B cell (primary cell): Measurements from ENCODE around the gene RCAN1. TPM values are rescaled to one million over a fixed set of nuclear protein-coding genes. Genes with fewer than 3 reads are reported as not detected.
A peak's percentile ranks its signal among the peaks of the same experiment; 100 is the strongest.

Source experiments
- ATAC-seq: fragments of 200-7000 bp; cut with Tn5 transposase; one replicate; pipeline ENCODE4 v1.10.0; 2021; ENCODE audit warnings: low read depth, mild to moderate bottlenecking, moderate number of reproducible peaks, moderate library complexity
- CTCF ChIA-PET: fragments of 350-600 bp; sonication (Branson Sonifier 250); formaldehyde crosslinking; loops from one replicate; lab custom pipeline; 2021; ENCODE audit warnings: antibody characterized with exemption, inconsistent platforms; lab: Charles Lee
- POLR2A ChIA-PET: fragments of 350-600 bp; sonication (Branson Sonifier 250); formaldehyde crosslinking; loops from one replicate; lab custom pipeline; 2021; ENCODE audit warnings: antibody characterized with exemption; lab: Charles Lee
- DNase-seq: peaks from one replicate; pipeline ENCODE4 v3.0.0; 2013
- H2AFZ ChIP-seq: 2 replicates; pipeline ENCODE4 v1.6.1; 2012; ENCODE audit warnings: mild to moderate bottlenecking, low read depth, low read length; ENCODE audit not compliant: insufficient read depth, poor library complexity, severe bottlenecking
- H3K27ac ChIP-seq, 2 donors: 1 replicate in 1 of 2; 2 replicates in 1 of 2; pipeline ENCODE4 v1.5.1; 2012 to 2013; ENCODE audit warnings: low read length in 2 of 2, mild to moderate bottlenecking in 2 of 2, moderate library complexity in 1 of 2
- H3K27me3 ChIP-seq, 4 experiments: fragments of 200-600 bp in 1 of 4; sonication (generic) in 1 of 4; replicated peaks in 1 of 4; 1 replicate in 2 of 4; 2 replicates in 2 of 4; pipeline versions ENCODE4 v1.6.1 to v1.7.0; 2013 to 2016; ENCODE audit warnings: low read length in 3 of 4, mild to moderate bottlenecking in 2 of 4, mixed read lengths in 1 of 4, moderate library complexity in 1 of 4; ENCODE audit not compliant: insufficient read depth in 4 of 4, control insufficient read depth in 3 of 4; ENCODE audit errors: control extremely low read depth in 1 of 4
- H3K36me3 ChIP-seq, 2 experiments: replicated peaks in 1 of 2; 1 replicate in 1 of 2; 2 replicates in 1 of 2; pipeline versions ENCODE4 v1.6.1 to v1.7.1; 2013; ENCODE audit warnings: low read length in 1 of 2; ENCODE audit not compliant: insufficient read depth in 2 of 2, control insufficient read depth in 1 of 2; ENCODE audit errors: control extremely low read depth in 1 of 2, extremely low read depth in 1 of 2
- H3K4me1 ChIP-seq, 2 donors: fragments of 200-600 bp in 1 of 2; sonication (generic) in 1 of 2; 1 replicate in 1 of 2; 2 replicates in 1 of 2; pipeline versions ENCODE4 v1.5.1 to v1.6.1; 2013 to 2017; ENCODE audit warnings: low read length in 2 of 2; ENCODE audit not compliant: control insufficient read depth in 2 of 2, insufficient read depth in 2 of 2
- H3K4me2 ChIP-seq: replicated peaks from 2 replicates; pipeline ENCODE3; 2012; ENCODE audit warnings: mild to moderate bottlenecking, low read depth, low read length; ENCODE audit not compliant: poor library complexity, severe bottlenecking
- H3K4me3 ChIP-seq, 5 experiments: fragments of 200-600 bp in 1 of 5; sonication (generic) in 1 of 5; 1 replicate in 3 of 5; 2 replicates in 2 of 5; pipeline versions ENCODE4 v1.5.1 to v1.7.0; 2011 to 2016; ENCODE audit warnings: low read length in 4 of 5, mild to moderate bottlenecking in 4 of 5, low read depth in 2 of 5, control low read depth in 1 of 5, moderate library complexity in 1 of 5; ENCODE audit not compliant: insufficient read depth in 1 of 5; ENCODE audit errors: control extremely low read depth in 1 of 5, extremely low read depth in 1 of 5
- H3K79me2 ChIP-seq: fragments of 200-600 bp; sonication (generic); one replicate; pipeline ENCODE4 v1.6.0; 2016; ENCODE audit warnings: low read length; ENCODE audit not compliant: control insufficient read depth, insufficient read depth
- H3K9ac ChIP-seq: fragments of 200-600 bp; sonication (generic); 2 replicates; pipeline ENCODE4 v1.6.1; 2017; ENCODE audit warnings: mild to moderate bottlenecking, low read length, moderate library complexity
- H3K9me3 ChIP-seq, 3 donors: one replicate each; pipeline versions ENCODE4 v1.6.1 to v1.7.1; 2013; ENCODE audit warnings: low read length in 2 of 3; ENCODE audit not compliant: control insufficient read depth in 2 of 3, insufficient read depth in 1 of 3; ENCODE audit errors: control extremely low read depth in 1 of 3
- H4K20me1 ChIP-seq: 2 replicates; pipeline ENCODE4 v1.6.0; 2012; ENCODE audit warnings: mild to moderate bottlenecking, low read length; ENCODE audit not compliant: insufficient read depth, control insufficient read depth, poor library complexity, severe bottlenecking
- H3K27ac Mint-ChIP-seq: one replicate; pipeline ENCODE4 v1.8.0; 2021; ENCODE audit warnings: mixed read lengths
- H3K27me3 Mint-ChIP-seq: one replicate; pipeline ENCODE4 v1.8.0; 2021; ENCODE audit warnings: mixed read lengths
- H3K4me1 Mint-ChIP-seq: one replicate; pipeline ENCODE4 v1.8.0; 2021; ENCODE audit warnings: mixed read lengths
- H3K4me3 Mint-ChIP-seq: one replicate; pipeline ENCODE4 v1.8.0; 2021; ENCODE audit warnings: mixed read lengths
- H3K9me3 Mint-ChIP-seq: one replicate; pipeline ENCODE4 v1.8.0; 2022; ENCODE audit warnings: mixed read lengths; ENCODE audit not compliant: insufficient read depth
- EZH2 ChIP-seq: IDR thresholded peaks from 2 replicates; pipeline ENCODE4 v1.6.1; 2012; ENCODE audit warnings: borderline replicate concordance, low read depth, mild to moderate bottlenecking, moderate library complexity, low read length; ENCODE audit not compliant: insufficient read depth, poor library complexity, severe bottlenecking
- WGBS: methylation state at CpG from one replicate; pipeline ENCODE4 v1.1.5; 2013; ENCODE audit warnings: missing lambda C conversion rate; ENCODE audit not compliant: insufficient coverage; 5-methylcytosine and 5-hydroxymethylcytosine counted together
- intact Hi-C: fragments of 100-400 bp; cut with micrococcal nuclease; formaldehyde crosslinking; loops from one replicate; pipeline ENCODE4 v1.10.0; 2022
- polyA plus RNA-seq: library from polyadenylated mRNA; depleted of rRNA; stranded (reverse); fragments of >200 nt; gene quantifications from 2 replicates; pipeline ENCODE4 v1.2.3, GENCODE V29; 2012
- total RNA-seq, 2 donors: library from RNA; stranded (reverse); fragments of 120-200 nt in 1 of 2; gene quantifications; 1 replicate in 1 of 2; 2 replicates in 1 of 2; pipeline versions ENCODE4 v1.2.3 to v1.2.4, GENCODE V29; 2013 to 2022
- TF ChIP-seq, protein P1 (sequence below): fragments of 200-600 bp; IDR thresholded peaks from one replicate; pipeline ENCODE4 v1.8.0; 2022; ENCODE audit warnings: antibody characterized with exemption, mild to moderate bottlenecking

The RCAN1 gene
- total and polyA plus RNA-seq, 2 donors (not counting 1 experiment from before 2014, with no cell fraction given): 0.97 to 4.4 TPM

DNA sequence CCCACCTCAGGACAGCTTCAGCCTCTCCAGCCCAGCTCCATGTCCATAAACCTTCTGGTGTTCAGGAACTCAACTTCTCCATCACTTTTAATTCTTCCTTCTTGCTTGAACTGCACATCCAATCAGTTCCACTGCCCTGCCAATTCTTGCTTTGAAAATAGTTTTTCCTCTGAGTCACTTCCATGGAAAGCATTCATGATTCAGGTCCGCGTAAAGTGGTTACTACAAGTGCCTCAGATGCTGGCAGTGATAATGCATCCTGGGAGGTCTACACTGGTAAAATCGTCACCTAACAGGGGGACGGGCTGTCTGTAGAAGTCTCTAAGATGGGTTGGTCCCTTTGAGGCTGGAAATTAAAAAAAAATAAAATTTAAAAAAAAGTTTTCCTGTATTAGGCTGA, 25.9 kb upstream of the RCAN1 start:
- Mint-ChIP-seq H3K9me3 (no peaks in the 10 kb centered on the region), H3K27me3 (peaks cover 5% of the 10 kb centered on the region), H3K27ac (no peak overlapping the region), H3K4me3 (no peak overlapping the region), H3K4me1 (peaks cover 22% of the 10 kb centered on the region)
- no peak overlapping the region for H3K4me2 ChIP-seq
- DNase-seq: no peak
- ATAC-seq: no peak
- no peak overlapping the region for H3K9ac ChIP-seq
- H3K27me3 ChIP-seq: no peaks in the 10 kb centered on the region
- ChIA-PET POLR2A (no interaction called here), CTCF (interaction anchor here (2.7 kb wide), 1 partner anchor 9 kb away, joined by 8 read pairs; no protein-coding TSS in a partner anchor)
- H4K20me1 ChIP-seq: no peaks in the 10 kb centered on the region
- TF ChIP-seq, protein P1, sequence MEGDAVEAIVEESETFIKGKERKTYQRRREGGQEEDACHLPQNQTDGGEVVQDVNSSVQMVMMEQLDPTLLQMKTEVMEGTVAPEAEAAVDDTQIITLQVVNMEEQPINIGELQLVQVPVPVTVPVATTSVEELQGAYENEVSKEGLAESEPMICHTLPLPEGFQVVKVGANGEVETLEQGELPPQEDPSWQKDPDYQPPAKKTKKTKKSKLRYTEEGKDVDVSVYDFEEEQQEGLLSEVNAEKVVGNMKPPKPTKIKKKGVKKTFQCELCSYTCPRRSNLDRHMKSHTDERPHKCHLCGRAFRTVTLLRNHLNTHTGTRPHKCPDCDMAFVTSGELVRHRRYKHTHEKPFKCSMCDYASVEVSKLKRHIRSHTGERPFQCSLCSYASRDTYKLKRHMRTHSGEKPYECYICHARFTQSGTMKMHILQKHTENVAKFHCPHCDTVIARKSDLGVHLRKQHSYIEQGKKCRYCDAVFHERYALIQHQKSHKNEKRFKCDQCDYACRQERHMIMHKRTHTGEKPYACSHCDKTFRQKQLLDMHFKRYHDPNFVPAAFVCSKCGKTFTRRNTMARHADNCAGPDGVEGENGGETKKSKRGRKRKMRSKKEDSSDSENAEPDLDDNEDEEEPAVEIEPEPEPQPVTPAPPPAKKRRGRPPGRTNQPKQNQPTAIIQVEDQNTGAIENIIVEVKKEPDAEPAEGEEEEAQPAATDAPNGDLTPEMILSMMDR: no peak
- TF ChIP-seq EZH2: no peak
- no peak overlapping the region for H3K4me3 ChIP-seq
- intact Hi-C loops: no loop called here
- no peaks in the 10 kb centered on the region for H3K79me2 ChIP-seq
- H3K27ac ChIP-seq: no peak overlapping the region
- H3K4me1 ChIP-seq: peaks cover 13 to 16% of the 10 kb centered on the region in 2 donors
- no CpG with 5 or more reads among the region's 4 CpGs for WGBS
- H3K36me3 ChIP-seq: no peaks in the 10 kb centered on the region
- H2AFZ ChIP-seq: no peak overlapping the region
- no peaks in the 10 kb centered on the region for H3K9me3 ChIP-seq

DNA sequence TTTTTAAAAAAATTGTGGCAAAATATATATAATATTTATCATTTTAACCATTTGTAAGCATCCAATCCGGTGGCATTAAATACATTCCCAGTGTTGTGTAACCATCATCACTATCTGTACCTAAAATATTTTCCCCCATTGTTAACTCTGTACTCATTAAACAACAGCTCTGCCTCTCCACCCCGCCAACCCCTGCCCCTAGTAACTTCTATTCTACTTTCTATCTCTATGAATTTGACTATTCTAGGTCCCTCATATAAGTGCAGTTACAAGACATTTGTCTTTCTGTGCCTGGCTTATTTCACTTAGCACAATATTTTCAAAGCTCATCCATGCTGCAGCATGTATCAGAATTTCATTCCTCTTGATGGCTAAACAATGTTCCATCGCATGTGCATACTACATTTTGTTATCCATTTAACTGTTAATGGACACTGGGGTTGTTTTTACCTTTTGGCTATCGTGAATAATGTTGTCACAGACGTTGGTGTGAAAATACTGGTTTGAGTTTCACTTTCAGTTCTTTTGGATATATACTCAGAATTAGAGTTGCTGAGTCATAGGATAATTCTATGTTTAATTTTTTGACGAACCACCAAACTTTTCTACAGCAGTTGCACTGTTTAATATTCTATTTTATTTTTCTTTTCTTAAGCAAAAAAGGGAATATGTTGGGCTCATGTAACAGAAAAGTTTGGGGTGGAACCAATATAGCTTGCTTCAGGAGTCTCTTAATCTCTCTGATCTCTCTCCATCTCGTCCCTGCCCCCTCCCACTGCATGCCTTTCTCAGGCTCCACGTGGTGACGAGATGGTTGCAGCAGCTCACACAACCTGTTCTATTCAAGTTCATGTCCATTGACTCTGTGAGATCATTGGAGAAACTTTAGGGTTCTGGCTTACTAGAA, 25.2 kb upstream of the RCAN1 start:
- Histone ChIP-seq H4K20me1 (no peaks in the 10 kb centered on the region), H3K4me2 (peak overlapping the region; percentile 34), H3K4me1 (peaks cover 13 to 16% of the 10 kb centered on the region in 2 donors), H3K27me3 (no peaks in the 10 kb centered on the region), H3K79me2 (no peaks in the 10 kb centered on the region), H3K9me3 (no peaks in the 10 kb centered on the region), H2AFZ (peak overlapping the region; percentile 4), H3K27ac (no peak overlapping the region), H3K36me3 (no peaks in the 10 kb centered on the region), H3K9ac (no peak overlapping the region), H3K4me3 (no peak overlapping the region)
- no peak overlapping the region for H3K27ac Mint-ChIP-seq
- peaks cover 5% of the 10 kb centered on the region for H3K27me3 Mint-ChIP-seq
- ChIA-PET POLR2A (no interaction called here), CTCF (interaction anchor here (0.7 to 2.7 kb wide), 2 partner anchors 8 to 1815 kb away, joined by 3 to 8 read pairs; no protein-coding TSS in a partner anchor)
- H3K4me1 Mint-ChIP-seq: peaks cover 22% of the 10 kb centered on the region
- DNase-seq: no peak
- no peak for TF ChIP-seq EZH2
- TF ChIP-seq, protein P1: no peak
- H3K4me3 Mint-ChIP-seq: peak overlapping the region; percentile 23
- intact Hi-C loops: no loop called here
- no peak for ATAC-seq
- 100% methylated on average over 1 of the region's 9 CpGs for WGBS
- H3K9me3 Mint-ChIP-seq: no peaks in the 10 kb centered on the region
